ENCODE results near the gene A1BG. TPM values are rescaled to one million over a fixed set of nuclear protein-coding genes. Genes with fewer than 3 reads are reported as not detected.

The A1BG gene
- total RNA-seq, 4 donors from 2014 or later, result 0.50 to 14.9 (median 3.4) TPM

GRCh38 chr19:58366585-58367430 is 13.5 kb upstream of the A1BG start:
- WGBS, 2 donors, result 94 to 96% methylated on average over 30 to 32 of the region's 32 CpGs
- no peaks in the 10 kb centered on the region for H3K9me3 ChIP-seq
- peaks cover 0 to 1% of the 10 kb centered on the region in 2 donors for H3K4me1 ChIP-seq
- no peak for DNase-seq
- H3K27me3 ChIP-seq, result no peaks in the 10 kb centered on the region
- intact Hi-C loops (cut with DNase I), result no loop called here
- no peak overlapping the region for H3K27ac ChIP-seq
- no peak overlapping the region for H3K4me3 ChIP-seq (replicated peaks in 1 of 3)
- TF ChIP-seq, protein P1, sequence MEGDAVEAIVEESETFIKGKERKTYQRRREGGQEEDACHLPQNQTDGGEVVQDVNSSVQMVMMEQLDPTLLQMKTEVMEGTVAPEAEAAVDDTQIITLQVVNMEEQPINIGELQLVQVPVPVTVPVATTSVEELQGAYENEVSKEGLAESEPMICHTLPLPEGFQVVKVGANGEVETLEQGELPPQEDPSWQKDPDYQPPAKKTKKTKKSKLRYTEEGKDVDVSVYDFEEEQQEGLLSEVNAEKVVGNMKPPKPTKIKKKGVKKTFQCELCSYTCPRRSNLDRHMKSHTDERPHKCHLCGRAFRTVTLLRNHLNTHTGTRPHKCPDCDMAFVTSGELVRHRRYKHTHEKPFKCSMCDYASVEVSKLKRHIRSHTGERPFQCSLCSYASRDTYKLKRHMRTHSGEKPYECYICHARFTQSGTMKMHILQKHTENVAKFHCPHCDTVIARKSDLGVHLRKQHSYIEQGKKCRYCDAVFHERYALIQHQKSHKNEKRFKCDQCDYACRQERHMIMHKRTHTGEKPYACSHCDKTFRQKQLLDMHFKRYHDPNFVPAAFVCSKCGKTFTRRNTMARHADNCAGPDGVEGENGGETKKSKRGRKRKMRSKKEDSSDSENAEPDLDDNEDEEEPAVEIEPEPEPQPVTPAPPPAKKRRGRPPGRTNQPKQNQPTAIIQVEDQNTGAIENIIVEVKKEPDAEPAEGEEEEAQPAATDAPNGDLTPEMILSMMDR (IDR thresholded peaks at IDR 0.05), result no peak
- no peak for TF ChIP-seq POLR2A (IDR thresholded peaks at IDR 0.05)
- no peaks in the 10 kb centered on the region for H3K36me3 ChIP-seq

DNA sequence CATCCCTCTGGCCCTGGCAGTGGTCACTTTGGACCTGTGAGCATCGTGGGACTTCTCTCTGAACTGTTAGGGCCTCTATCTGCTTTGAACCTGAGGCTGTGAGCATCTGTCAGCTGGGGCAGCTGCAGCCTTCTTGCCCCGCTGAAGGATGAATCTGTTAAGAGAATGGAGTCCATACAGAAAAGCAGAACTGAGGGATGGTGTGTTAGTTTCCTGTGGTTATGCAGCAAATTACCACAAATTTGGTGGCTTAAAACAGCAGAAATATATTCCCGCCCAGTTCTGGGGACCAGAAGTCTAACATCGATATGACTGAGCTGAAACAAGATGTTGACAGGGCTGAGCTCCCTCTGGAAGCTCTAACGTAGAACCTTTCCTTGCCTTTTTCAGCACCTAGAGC is 10.9 kb upstream of the A1BG start:
- 91 to 92% methylated on average over 4 to 5 of the region's 5 CpGs for WGBS, 2 donors
- Histone ChIP-seq H3K27me3 (no peaks in the 10 kb centered on the region), H3K9me3 (no peaks in the 10 kb centered on the region), H3K27ac (no peak overlapping the region), H3K36me3 (no peaks in the 10 kb centered on the region), H3K4me3 (replicated peaks in 1 of 3) (no peak overlapping the region), H3K4me1 (peaks cover 0 to 5% of the 10 kb centered on the region in 2 donors)
- TF ChIP-seq, protein P1 (IDR thresholded peaks at IDR 0.05), result no peak
- TF ChIP-seq POLR2A (IDR thresholded peaks at IDR 0.05), result no peak
- no peak for DNase-seq
- intact Hi-C loops (cut with DNase I), result no loop called here

GRCh38 chr19:58362272-58362994 is 9.1 kb upstream of the A1BG start, which contains the start of gene ZNF497:
Gene ZNF497 (minus strand): TSS chr19:58362751. CDS start chr19:58357635, 5,116 bp downstream.
- DNase-seq, result peak; percentile 97 to 98
- 0% methylated on average over 20 to 24 of the region's 74 CpGs for WGBS, 2 donors

DNA sequence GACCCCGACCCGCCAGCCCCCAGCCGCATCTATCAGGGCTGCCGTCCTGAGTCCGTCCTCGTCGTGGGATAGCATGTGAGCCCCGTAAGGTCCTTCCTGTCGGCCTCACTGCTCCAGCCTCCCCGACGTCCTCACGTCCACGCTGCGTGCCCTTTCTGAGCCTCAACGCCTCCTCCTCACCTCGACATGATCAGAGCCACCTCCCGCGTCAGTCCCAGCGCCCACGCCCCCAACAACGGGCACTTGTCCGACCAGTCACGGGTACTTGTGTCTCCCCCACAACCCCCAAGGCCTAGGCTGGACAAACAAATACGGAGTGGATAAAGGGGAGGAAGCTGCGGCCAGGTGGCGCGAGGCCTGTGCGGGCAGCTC is 8.6 kb upstream of the A1BG start:
- 2 to 4% methylated on average over 24 to 28 of the region's 28 CpGs for WGBS, 2 donors
- intact Hi-C loops (cut with DNase I), result no loop called here
- peak in 1 of 2 donors; percentile 42 for DNase-seq

More at GRCh38 chr19:58362272-58362994, 9.1 kb upstream of the A1BG start, which contains the start of gene ZNF497:
- Histone ChIP-seq H3K4me3 (replicated peaks in 1 of 3) (peak within 1 kb of the TSS; percentile 56 to 88 (median 83)), H3K36me3 (no peaks in the 10 kb centered on the region), H3K27me3 (no peaks in the 10 kb centered on the region), H3K9me3 (no peaks in the 10 kb centered on the region), H3K27ac (peak within 1 kb of the TSS; percentile 60 to 95 (median 81)), H3K4me1 (peaks cover 0 to 5% of the 10 kb centered on the region in 2 donors)
- intact Hi-C loops (cut with DNase I), result no loop called here
- TF ChIP-seq POLR2A (IDR thresholded peaks at IDR 0.05), result peak in 1 of 2 donors; percentile 75
- TF ChIP-seq, protein P1 (IDR thresholded peaks at IDR 0.05), result no peak

More for the DNA sequence above, 8.6 kb upstream of the A1BG start:
- Histone ChIP-seq H3K4me1 (peaks cover 0 to 5% of the 10 kb centered on the region in 2 donors), H3K27ac (peak overlapping the region; percentile 60 to 95 (median 81)), H3K4me3 (replicated peaks in 1 of 3) (peak overlapping the region; percentile 56 to 88 (median 83)), H3K36me3 (no peaks in the 10 kb centered on the region), H3K9me3 (no peaks in the 10 kb centered on the region), H3K27me3 (no peaks in the 10 kb centered on the region)
- TF ChIP-seq, protein P1 (IDR thresholded peaks at IDR 0.05), result no peak
- TF ChIP-seq POLR2A (IDR thresholded peaks at IDR 0.05), result no peak

All from thyroid gland (tissue), 4 donors.